MG63 (cell line): ENCODE measurements around the gene FGF8. TPM values are rescaled to one million over a fixed set of nuclear protein-coding genes. Genes with fewer than 3 reads are reported as not detected.

ENCODE experiments used
- DNase-seq: peaks from one replicate; pipeline ENCODE4 v3.0.0-alpha.2; 2020
- H3K27me3 ChIP-seq: fragments of 250-450 bp; sonication (Bioruptor Pico); 2 replicates; pipeline ENCODE4 v1.5.1; 2020; ENCODE audit warnings: mild to moderate bottlenecking, moderate library complexity
- H3K36me3 ChIP-seq: fragments of 250-450 bp; sonication (Bioruptor Pico); 2 replicates; pipeline ENCODE4 v1.5.1; 2020; ENCODE audit warnings: mild to moderate bottlenecking, moderate library complexity
- H3K4me3 ChIP-seq: fragments of 250-450 bp; sonication (Bioruptor Pico); 2 replicates; pipeline ENCODE4 v1.5.1; 2020; ENCODE audit warnings: mild to moderate bottlenecking, moderate library complexity
- H3K9me3 ChIP-seq: fragments of 250-450 bp; sonication (Bioruptor Pico); 2 replicates; pipeline ENCODE4 v1.5.1; 2020; ENCODE audit warnings: mild to moderate bottlenecking, moderate library complexity
- total RNA-seq: library from RNA; depleted of rRNA; stranded (reverse); fragments of >200 nt; shearing (Covaris generic); gene quantifications from 2 replicates; pipeline ENCODE4 v1.2.3, GENCODE V29; 2014; ENCODE audit warnings: low replicate concordance; rRNA removed

The FGF8 gene
- total RNA-seq, 1 experiment from 2014 or later = not detected

- no peaks in the 10 kb centered on the region for H3K36me3 ChIP-seq
- no peak overlapping the region for H3K4me3 ChIP-seq
Observed at GRCh38 chr10:101720606-101721230, 55.2 kb downstream of the FGF8 start.

More at GRCh38 chr10:101720606-101721230, 55.2 kb downstream of the FGF8 start:
- no peak for DNase-seq
- Histone ChIP-seq H3K27me3 (no peaks in the 10 kb centered on the region; the same call in 1 of the 2 replicates), H3K9me3 (no peaks in the 10 kb centered on the region)

Other genes starting within 250 kb of the FGF8 start
- gene POLL, start 187.9 kb downstream of the FGF8 start, total RNA-seq = 20.1 and 20.3 TPM in 2 replicates
- gene DPCD, start 187.8 kb downstream of the FGF8 start, total RNA-seq = 46.3 and 64.2 TPM in 2 replicates
- 13.8 and 25.4 TPM in 2 replicates for gene FBXW4, start 80.9 kb downstream of the FGF8 start, total RNA-seq
- gene NPM3, start 7.3 kb upstream of the FGF8 start, total RNA-seq = 30.8 and 87.3 TPM in 2 replicates
- gene OGA, start 42.3 kb upstream of the FGF8 start, total RNA-seq = 31.3 and 66.7 TPM in 2 replicates
- not detected in 2 replicates for gene KCNIP2, start 67.7 kb upstream of the FGF8 start, total RNA-seq